NCI-H146 (cell line): Measurements from ENCODE around the gene SLC18A3.
A peak's percentile ranks its signal among the peaks of the same experiment; 100 is the strongest.

ENCODE experiments used
- DNase-seq: peaks from one replicate; lab custom pipeline; 2025; lab: John Stamatoyannopoulos, UW

SLC18A3 gene

GRCh38 chr10:49611816-49612512 is 1.9 kb downstream of the SLC18A3 start:
- DNase-seq, result no peak

DNA sequence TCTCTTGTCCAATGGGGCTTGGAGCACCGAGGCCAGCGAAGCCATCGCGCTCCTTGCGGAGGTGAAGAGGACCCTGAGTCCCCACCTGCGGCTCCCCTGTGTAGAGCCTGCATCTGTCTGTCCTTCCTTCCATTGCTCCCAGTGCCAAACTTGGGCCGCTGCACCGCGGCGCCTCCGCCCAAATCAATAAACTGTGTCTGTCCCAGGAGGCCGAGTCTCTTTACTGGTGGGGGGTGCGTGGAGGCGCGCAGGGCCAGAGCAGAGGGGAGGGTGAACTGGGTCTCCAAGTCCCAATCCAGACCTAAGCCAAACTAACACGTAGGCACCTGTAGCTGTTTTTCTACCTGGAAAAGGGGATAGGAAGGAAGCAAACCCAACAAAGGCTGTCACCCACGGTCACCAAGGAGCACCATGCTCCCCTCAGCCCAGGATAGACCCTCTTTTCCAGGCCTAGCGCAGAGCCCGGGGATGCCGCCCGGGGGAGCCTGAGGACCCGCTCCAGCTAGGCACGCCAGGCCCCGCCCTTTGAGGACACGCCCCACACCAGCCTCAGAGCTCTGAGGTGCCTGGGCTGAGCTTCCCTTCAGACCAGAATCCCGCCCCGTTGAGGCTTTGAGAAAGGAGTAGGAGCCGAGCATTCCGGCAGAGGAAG is 2.5 kb downstream of the SLC18A3 start:
- peak; percentile 5 for DNase-seq

- DNase-seq, result no peak
These were observed 3.2 kb downstream of the SLC18A3 start for GRCh38 chr10:49613165-49613881.

DNA sequence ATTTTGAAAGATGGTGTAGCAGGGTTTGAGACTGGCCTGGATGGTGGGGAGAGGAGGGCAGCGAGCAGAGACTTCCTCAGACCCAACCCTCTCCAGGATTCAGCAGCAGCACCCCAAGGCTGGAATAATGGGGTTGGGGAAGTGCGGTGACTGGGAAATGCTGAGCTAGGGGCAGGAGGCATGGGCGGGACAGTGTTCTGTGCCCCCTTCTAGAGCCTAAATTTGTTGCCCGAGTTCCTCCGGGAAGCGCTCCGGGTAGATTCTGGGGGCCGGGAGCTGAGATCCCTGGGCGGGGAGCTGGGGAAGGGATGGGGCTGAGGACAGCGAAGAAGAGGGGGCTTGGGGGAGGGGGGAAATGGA is 3.8 kb downstream of the SLC18A3 start, which contains the start of gene CHAT:
TSS of gene CHAT (plus strand) at position 156 of the 360 bp plus-strand sequence. CDS start at position 309, 153 bp downstream.
- DNase-seq, result no peak

- peak; percentile 16 for DNase-seq
These were observed 4.4 kb downstream of the SLC18A3 start for GRCh38 chr10:49614242-49615198.

- no peak for DNase-seq
These were observed 5.1 kb downstream of the SLC18A3 start for GRCh38 chr10:49615213-49615612.

- no peak for DNase-seq
These were observed 5.6 kb downstream of the SLC18A3 start for GRCh38 chr10:49615721-49616120.

DNA sequence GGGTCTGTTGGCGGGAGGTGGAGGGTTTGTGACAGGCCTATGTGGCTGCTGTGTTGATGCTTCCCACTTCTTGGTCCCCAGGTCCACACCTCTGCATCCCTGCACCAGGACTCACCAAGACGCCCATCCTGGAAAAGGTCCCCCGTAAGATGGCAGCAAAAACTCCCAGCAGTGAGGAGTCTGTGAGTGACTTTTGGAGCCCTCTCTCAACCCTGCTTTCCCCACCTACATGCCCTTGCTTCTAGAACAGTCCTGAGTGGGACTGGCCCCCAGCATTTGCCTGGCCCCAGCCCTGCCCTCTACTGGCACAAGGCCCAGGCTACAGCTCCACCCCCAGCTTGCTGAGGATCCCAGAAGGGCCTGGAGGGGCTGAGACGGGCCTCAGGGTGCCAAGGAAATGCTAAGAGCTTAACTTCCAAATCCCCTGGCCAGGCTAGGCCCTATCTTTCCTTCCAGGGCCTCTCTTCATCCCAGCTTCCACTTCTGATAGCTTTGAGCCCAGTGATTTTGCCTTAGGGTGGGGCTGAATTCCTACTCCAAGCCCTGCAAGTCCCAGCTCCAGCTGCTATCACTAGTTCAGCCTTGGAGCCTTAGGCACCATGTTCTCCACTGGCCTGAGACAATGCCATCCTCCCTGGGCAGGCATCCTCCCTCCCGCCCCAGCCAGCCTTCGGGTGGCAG is 6.5 kb downstream of the SLC18A3 start:
- no peak for DNase-seq

GRCh38 chr10:49617121-49618020 is 7.3 kb downstream of the SLC18A3 start:
- no peak for DNase-seq

DNA sequence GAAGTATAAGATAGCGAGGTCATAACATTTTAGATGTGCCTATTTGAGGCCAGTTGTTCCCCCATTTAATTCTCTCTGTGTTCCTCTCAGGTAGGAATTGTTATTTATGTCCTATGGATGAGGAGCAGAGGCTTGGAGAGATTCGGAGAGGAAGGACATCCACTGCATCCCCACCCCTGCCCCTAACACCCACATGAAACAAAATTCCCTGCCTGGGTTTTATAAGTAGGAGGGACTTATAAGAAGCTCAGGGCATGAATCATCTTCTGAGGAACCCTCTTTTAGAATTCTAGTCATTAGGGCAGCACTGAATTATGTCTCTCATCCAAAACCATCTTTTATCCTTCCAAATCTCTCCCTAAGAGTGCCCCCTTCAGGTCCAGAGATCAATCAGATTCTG is 8.7 kb downstream of the SLC18A3 start:
- no peak for DNase-seq

DNA sequence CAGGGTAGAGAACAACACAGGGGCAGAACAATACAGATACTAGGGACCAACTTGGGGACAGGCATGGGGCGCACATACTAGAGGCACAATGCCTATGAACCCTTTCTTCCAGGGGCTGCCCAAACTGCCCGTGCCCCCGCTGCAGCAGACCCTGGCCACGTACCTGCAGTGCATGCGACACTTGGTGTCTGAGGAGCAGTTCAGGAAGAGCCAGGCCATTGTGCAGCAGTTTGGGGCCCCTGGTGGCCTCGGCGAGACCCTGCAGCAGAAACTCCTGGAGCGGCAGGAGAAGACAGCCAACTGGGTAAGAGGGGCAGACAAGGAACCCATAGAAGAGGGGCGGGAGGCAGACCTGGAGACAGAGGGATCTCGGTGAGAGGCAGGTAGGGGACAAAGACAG is 9.5 kb downstream of the SLC18A3 start:
- no peak for DNase-seq

- DNase-seq, result no peak
These were observed 10.2 kb downstream of the SLC18A3 start for GRCh38 chr10:49620286-49620810.

DNA sequence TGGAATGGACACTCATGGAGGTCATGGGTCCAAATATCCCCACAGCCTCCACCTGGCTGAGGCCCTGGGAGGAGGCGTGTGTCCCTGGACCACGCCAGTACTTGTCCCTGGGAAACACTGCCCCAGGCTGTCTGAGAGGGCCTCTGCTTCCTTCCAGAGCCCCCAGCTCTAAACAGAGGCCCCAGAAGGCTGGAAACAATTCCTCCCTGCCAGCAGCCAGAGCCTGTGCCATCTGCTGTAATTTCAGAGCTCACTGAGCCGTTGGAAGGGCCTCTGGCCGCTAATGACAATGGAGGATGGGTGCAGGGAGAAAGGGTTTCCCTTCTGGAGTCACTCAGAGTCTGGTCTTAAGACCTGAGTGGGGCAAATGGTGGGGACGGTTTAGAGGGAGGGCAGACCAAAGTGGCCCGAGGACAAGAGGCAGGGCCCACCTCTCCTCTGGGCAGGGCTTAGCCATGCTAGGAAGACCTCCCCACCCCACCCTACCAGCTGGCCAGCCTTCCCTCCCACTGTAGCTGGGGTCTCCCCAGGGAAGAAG is 10.8 kb downstream of the SLC18A3 start:
- DNase-seq, result no peak

GRCh38 chr10:49621561-49621960 is 11.5 kb downstream of the SLC18A3 start:
- no peak for DNase-seq

GRCh38 chr10:49622426-49623425 is 12.6 kb downstream of the SLC18A3 start:
- DNase-seq, result no peak

- no peak for DNase-seq
These were observed 14.5 kb downstream of the SLC18A3 start for GRCh38 chr10:49624629-49625028.

DNA sequence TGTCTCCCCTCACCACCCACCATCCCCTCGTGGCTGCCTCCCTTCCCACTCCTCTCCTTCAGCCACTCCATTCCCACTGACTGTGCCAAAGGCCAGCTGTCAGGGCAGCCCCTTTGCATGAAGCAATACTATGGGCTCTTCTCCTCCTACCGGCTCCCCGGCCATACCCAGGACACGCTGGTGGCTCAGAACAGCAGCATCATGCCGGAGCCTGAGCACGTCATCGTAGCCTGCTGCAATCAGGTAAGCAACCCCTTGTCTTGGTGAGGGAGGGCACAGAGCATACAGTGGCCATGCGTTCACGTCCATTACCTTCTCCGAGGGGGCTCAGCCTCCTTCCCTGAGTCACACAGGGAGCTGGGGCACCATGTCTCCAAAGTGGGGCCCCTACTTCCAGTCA is 15.3 kb downstream of the SLC18A3 start:
- no peak for DNase-seq

DNA sequence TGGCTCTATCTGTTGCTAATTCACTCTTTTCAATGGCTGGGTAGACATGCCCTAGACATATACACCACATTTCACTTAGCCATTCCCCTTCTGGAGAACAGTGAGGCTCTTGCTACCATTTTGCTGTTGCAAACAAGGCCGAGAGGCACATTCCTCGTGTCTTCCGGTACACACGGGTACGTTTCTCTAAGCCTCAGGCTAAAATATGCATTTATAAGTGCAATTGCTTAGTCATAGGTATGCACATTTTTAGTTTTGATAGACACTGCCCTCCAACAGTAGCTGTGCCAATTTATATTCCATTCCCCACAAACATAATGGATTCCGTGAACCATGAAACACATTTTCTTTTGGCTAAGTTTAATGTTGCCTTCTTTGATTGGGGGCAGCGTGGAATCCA is 16.9 kb downstream of the SLC18A3 start:
- no peak for DNase-seq
